ENCODE data around the gene EEIG1.
A peak's percentile ranks its signal among the peaks of the same experiment; 100 is the strongest.

EEIG1 gene

DNA sequence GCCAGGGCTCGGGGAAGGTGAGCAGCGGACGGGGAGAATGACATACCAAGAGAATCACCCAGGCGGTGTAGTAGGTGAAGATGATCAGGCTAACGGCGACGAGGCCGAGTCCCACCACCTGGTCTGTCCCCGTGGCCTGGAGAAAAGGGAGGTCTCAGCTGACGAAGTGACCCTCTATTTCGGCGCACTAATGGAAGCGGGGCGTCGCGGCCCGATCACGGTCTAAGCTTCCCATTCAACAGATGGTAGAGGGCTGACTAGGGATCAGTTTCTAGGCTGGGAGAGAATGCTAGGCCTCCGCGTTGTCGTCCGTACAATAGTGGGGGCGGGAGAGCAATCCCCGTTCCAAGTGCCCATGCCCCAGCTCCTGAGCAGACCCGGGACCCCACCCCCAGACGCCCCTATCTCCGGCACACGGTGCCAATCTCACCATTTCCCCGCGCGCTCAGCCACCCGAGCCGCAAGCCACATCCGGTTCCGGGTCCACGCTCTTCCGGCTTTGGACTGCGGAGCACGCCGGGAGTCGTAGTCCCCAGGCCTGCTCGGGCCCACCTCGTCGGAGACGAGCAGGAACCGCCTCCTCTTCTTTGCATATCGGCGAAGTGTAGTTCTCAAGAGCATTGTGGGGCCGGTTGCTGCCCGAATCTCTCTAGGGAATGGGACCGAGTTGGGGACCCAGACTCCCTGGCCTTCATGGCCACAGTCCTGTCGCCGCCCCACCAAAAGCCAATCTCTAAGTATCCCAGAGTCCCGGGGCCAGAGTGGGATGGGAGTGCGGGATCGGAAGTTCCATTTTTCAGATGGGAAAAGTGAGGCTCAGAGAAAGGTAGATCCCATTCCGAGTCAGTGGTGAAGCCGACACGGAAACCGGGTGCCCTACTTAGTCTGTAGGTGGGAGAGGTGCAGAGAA is 43.1 kb downstream of the EEIG1 start, which contains the start of gene DPM2:
TSS of gene DPM2 (minus strand) at position 467 of the 910 bp plus-strand sequence. CDS start at position 433, 34 bp downstream.
- DNase-seq = peak; percentile 86

- DNase-seq = no peak
These were observed 43.8 kb downstream of the EEIG1 start for GRCh38 chr9:127937056-127937387.

DNA sequence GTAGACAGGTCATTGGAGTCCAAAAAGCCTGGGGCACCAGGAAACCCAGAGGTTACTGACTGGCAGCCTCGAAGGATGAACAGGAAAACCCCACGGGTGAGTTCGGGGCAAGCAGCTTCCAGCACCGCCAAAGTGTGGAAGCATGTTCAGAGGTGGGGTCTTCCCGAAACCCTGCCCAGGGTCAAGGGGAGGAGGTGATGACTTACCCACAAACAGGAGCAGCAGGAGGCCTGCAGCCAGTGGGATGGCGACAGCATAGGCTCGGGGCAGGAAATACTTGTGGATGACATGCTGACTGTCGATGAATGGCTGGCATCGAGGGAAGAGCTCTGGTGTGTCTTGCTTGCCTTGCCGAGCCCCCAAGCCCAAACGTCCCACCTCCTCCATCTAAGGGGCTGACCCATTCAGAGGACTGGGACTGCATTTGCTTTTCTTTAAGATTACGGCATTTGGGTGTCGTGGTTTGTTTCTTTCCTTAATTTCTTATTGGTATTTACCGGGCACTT is 44.4 kb downstream of the EEIG1 start:
- DNase-seq = no peak

GRCh38 chr9:127935765-127936221 is 45.0 kb downstream of the EEIG1 start:
- DNase-seq = no peak

DNA sequence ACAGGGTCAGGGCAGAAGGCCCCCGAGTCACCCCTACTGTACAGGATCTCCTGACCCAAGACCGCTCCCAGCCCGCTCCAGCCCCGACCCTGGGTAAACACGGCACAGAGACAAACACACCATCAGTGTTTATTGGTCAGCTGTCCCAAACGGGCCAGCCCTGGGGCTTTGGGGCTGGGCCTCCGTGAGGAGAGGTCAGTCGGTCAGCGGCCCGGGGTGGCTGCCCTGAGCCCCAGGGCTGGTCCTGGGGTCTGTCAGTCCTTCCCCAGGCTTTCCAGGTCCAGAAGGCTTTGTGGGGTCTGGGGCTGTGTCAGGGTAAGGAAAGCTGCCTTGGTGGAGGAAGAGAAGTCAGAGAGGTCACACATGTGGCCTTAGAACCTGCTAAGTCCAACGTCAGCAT is 45.8 kb downstream of the EEIG1 start:
- no peak for DNase-seq

DNA sequence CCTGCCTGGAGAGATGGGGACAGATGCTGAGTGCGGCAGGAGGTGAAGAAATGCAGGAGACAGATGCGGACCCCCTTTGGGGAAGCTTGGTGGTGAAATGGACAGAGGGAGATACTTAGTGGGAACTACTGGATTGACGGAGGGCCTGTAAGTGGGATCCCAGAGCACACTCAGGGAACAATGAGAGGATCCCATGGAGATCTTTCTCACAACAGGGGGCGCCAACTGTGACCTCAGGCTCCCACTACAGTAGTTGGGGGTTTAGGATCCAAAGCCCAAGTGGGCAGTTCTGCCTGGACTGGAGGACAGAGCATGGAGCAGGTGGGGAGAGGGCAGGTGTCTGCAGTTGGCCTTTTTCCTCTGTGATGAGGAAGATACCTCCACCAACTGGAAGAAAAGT is 46.5 kb downstream of the EEIG1 start:
- no peak for DNase-seq

DNA sequence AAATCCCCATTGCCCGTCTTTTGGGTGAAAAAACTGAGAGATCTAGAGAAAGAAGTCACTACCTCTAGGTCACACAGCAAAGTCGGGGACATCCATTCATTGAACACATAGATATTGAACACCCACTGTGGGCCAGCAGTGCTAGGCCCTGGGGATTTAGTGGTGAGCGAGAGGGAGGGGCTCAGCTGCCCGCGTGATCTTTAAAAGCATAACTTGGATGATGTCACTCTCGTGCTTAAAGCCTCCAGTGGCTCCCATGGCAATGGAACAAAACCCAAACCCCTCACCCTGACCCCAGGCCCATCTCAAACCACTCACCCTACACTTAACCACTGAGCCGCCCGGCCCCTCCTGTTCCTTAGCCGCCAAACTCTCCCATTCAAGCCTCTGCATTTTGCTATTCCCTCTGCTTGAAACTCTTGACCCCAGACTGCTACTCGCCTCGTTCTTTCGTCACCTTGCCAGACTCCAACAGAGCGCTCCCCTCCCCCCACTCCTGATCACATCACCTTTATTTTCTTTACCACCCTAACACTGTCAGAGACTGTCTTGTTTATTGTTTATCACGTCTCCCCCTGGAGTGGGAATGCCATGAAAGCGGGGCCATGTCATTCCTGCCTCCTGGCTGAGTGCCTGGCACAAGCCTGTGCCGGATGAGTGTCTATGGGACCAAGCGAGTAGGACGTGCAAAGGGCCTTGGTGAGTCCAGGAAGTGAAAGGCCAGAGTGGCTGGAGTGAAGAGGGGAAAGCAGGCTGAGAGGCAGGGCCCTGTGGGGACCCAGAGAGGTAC is 49.5 kb downstream of the EEIG1 start:
- DNase-seq = peak; percentile 56
